IMR-90 (cell line): Measurements from ENCODE around the gene FOXL3.

Experiments used
- CTCF ChIP-seq: conservative IDR thresholded peaks from 2 replicates; pipeline ENCODE4 v1.5.1; 2012; ENCODE audit warnings: mild to moderate bottlenecking, low read depth, low read length, improper control_type of control experiment
- MXI1 ChIP-seq: IDR thresholded peaks from 2 replicates; pipeline ENCODE4 v1.6.1; 2012; ENCODE audit warnings: low read depth, mild to moderate bottlenecking, low read length, moderate library complexity, borderline replicate concordance
- NFE2L2 ChIP-seq: fragments of 150-350 bp; IDR thresholded peaks from 2 replicates; pipeline ENCODE4 v1.6.1; 2016; ENCODE audit warnings: low read depth, mild to moderate bottlenecking, low read length
- RAD21 ChIP-seq: IDR thresholded peaks from 2 replicates; pipeline ENCODE4 v1.6.1; 2012; ENCODE audit warnings: low read length, improper control_type of control experiment

GRCh38 chr7:266851-267840 lies 22.8 kb upstream of the FOXL3 start:
- TF ChIP-seq CTCF: peak; percentile 29
- TF ChIP-seq RAD21: peak; percentile 31; the same call in 1 of the 2 replicates
- no peak for TF ChIP-seq NFE2L2
- TF ChIP-seq MXI1: no peak
